HG03135 (cell line): ENCODE measurements around the gene ZBED2.
"Not testable (repeated sequence)": the region's sequence is repeated elsewhere in the genome, so short reads cannot be mapped to it uniquely, and the experiment has no call there.

Experiments
- ATAC-seq: cut with Tn5 transposase; IDR thresholded peaks from one replicate; pipeline ENCODE4 v1.9.1; 2021; ENCODE audit warnings: mild to moderate bottlenecking, moderate library complexity; ENCODE audit not compliant: unreplicated experiment

The ZBED2 gene

GRCh38 chr3:111595232-111595631 lies at the start of gene ZBED2:
ZBED2 (minus strand) TSS chr3:111595346; CDS start chr3:111594201, 1,145 bp downstream.
- ATAC-seq: no peak

GRCh38 chr3:111639316-111639715 lies 44.2 kb upstream of the ZBED2 start:
- no peak for ATAC-seq

DNA sequence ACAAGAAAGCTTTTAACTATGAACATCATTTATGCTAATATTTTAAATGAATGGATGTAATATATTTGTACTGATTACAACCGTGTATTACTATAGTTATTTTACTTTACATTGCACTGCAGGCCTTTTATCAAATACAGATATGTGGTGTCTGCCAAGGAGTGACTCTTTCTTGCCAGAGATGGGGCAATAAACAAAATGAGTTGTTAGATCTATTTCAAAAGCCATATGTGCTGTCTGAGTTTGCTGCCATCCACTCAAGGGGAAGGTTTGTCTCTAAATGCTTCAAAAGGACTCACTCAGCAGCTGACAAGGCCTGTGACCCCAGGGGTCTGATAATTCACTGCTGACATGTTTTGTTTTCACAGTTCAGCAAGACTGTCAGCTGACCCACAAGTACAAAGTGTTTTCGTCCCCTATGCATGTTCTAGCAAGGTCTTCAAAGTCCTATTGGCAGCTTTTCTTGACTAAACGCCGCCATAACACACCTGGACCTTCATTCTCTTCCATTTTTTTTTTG lies 41.3 kb upstream of the ZBED2 start:
- ATAC-seq: no peak

DNA sequence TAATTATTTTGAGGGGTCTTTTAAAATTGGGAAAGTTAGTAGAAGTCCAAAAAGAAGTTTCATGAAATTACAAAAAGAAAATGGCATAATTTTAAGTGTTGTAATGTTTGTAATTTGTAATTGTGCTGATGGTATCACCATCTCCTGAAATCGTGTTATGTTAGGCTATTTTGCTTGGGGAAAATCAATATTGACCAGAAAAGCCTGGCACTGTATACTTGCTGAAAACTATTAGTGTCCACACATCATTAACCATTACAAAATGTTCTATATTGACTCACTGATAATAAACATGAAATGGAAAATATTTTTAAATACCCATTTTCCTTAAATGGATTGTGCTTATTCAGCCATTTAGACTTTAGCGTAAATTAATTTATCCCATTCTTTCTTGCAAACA lies 40.3 kb upstream of the ZBED2 start:
- no peak for ATAC-seq

GRCh38 chr3:111630638-111631037 lies 35.5 kb upstream of the ZBED2 start:
- not testable (repeated sequence) for ATAC-seq

DNA sequence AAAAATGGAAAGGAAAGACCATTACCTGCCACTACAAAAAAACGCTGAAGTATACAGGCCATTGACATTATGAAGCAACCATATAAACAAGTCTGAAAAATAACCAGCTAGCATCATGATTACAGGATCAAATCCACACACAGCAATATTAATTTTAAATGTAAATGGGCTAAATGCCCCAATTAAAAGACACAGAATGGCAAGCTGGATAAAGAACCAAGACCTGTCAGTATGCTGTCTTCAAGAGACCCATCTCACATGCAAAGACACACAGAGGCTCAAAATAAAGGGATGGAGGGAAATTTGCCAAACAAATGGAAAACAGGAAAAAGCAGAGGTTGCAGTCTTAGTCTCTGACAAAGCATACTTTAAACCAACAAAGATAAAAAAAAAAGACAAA lies 33.9 kb upstream of the ZBED2 start:
- ATAC-seq: not testable (repeated sequence)

GRCh38 chr3:111627092-111627491 lies 31.9 kb upstream of the ZBED2 start:
- no peak for ATAC-seq

DNA sequence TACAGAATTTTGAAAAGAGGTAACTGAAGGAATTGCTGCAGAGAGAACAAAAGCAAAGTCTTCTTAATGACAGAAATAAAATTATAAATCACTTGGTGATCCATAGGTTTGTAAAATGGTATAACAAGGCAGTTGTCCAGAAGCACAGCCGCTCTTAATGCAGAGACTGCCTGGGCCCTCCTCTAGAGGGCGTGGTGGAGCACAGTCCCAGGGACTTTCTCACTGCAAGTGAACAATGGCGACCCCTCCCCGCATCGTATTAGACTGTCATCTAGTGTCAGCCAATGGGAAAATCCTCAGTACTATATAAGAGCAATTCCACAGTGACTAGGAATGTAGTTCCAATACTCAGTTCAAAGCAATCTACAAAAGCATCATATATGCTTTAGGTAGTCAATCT lies 26.4 kb upstream of the ZBED2 start:
- ATAC-seq: no peak

DNA sequence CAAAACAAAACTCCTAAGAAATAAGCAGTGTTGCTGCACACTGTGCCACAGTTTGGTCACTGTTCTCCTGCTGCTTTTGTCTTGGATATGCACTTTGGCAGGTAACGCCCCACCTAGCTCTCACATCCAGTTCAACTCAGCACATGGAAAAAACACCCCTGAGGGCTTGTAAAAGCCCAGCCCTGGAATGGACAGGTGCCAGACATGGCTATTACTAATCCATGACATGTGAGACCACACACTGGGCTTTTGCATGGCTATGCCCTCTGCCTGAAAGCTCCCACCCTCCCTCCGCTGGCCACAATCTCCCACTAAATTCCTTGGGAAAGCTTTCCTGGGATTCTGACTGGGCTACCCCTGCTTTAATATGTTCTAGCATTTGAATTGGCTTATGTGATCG lies 24.7 kb upstream of the ZBED2 start:
- no peak for ATAC-seq

DNA sequence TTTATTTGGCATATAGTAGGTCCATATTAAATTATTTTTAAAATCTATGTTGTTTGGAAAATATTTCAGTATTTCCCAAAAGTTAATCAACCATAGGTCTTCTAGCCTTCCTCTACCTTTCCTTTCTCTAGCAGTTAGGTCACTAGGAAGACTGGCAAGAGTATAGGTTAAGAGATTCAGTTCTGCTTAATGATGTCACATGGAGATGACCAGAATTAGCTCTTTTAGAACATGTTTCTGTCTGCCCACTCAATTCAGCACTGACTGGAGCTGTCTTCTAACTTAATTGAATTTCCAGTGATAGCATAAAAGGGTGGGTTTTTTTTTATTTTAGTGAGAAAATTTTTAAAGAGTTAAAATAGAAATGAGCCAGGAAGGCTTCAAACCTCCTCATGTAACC lies 23.8 kb upstream of the ZBED2 start:
- no peak for ATAC-seq

DNA sequence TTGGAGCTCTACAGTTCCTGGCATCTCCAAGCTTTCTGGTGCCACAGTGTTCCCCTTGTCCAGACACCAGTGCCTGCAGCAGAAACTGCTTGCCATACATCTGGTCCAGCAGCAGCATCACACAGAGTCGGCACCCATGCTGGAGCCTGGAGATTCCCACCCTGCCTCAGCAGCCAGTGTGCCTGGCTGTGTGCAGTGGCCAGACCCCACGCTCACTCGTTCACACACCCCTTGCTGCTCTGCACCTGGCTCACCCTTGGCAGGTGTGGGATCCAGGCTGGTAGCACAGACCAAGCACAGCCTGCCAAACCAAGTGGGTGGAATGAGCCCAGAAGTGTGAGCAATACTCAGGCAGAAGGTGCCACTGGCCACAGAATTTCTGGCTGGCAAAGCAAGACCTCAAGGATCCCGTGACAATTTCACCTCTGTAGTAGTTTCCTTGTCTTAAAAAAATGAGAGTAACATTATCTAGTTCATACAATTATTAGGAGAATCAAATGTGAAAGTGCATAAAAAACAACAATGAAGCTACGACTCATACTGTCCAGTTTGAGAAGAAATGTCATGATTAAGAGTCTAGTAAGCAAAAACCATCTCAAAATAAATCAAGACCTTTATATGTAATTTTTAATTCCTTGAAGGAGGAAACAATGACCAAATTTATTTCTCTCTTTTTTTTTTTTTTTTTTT lies 22.9 kb upstream of the ZBED2 start:
- no peak for ATAC-seq

- no peak for ATAC-seq
Observed at GRCh38 chr3:111617406-111617805, 22.3 kb upstream of the ZBED2 start.

DNA sequence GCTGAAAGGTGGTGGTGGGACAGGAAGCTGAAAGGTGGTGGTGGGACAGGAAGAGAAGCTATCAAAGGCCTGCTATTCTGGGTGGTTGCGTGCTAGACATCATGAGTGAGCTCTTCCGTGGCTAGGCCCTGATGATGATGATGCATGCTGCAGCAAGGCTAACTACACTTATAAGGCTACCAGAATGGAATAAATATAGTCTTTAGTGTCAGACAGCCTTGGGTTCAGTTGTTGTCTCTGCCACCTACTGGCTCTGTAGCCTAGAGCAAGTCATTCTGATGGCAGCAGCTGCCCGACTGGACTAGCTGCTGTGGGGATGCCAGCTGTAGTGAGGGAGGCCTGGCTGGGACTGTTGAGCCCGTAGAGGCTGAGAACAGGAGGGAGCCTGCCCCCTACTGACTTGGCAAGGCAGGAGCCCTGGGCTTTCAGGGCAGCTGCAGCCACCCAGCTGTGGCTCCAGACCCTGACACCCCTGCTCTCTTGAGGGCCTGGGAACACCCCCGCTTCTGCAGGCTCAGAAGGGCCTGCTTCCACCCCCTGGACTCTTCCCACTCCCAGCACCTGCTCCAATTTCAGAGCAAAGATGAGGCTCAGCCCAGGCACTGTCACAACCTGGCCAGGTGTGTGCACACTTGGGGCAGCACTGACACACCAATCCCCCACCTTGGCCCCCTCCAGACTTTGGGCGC lies 21.4 kb upstream of the ZBED2 start:
- ATAC-seq: peak; percentile 75

GRCh38 chr3:111615880-111616279 lies 20.7 kb upstream of the ZBED2 start:
- ATAC-seq: no peak

DNA sequence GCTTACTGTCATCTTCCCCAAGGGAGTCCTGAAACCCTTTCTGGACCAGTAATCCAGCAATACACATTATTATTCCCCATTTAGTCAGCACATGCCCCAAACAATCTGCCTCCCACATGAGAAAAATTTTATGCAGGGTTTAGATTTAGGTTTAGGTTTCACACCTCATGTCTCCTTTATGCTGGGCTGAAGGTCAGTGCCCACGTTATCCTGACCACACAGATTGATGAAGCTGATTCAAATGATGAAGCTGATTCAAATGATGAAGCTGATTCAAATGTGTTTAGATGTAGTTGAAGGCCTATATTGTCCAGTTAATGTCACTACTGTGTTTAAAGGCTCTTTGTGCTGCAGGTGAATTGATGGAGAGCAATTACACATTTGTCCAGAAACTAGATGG lies 18.1 kb upstream of the ZBED2 start:
- ATAC-seq: no peak

DNA sequence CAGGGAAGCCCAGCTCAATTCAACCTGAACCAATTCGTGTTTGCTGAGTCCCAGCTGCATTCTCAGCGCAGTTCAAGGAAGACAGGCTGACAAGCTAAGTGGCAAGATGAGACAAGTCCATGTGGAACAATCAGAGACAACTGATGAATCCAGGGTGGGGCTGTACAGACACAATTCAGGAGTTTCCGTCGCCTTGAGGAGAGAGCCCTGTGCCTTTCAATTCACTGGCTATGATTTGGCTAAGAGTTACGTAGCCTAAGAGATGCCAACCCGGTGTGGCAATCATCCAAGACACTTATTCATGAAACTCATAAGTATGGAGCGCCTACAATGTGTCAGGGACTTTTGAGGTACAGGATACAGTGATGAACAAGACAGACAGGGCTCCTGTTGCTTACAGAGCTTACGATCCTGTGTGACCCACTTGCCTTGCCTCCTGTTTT lies 15.5 kb upstream of the ZBED2 start:
- peak; percentile 26 for ATAC-seq

DNA sequence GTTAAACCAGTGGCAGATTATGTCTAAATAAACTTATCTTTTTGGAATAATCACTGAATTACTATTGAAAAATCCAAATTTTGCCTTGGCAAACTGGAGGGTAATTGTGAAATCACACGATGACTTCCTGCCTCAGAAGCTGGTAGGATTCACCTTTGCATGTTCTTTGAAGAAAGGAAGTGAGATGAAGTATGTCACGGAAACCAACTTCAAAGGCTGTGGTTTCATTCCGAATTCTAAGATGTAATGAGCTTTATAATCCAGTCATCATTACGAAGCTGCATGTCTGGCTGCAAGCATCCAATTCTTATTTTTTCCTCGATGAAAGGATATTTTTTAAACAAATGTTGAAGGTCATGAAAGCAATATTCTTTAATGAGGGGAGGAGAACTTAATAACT lies 15.0 kb upstream of the ZBED2 start:
- ATAC-seq: peak; percentile 95

- ATAC-seq: no peak
Observed at GRCh38 chr3:111609700-111610099, 14.6 kb upstream of the ZBED2 start.

DNA sequence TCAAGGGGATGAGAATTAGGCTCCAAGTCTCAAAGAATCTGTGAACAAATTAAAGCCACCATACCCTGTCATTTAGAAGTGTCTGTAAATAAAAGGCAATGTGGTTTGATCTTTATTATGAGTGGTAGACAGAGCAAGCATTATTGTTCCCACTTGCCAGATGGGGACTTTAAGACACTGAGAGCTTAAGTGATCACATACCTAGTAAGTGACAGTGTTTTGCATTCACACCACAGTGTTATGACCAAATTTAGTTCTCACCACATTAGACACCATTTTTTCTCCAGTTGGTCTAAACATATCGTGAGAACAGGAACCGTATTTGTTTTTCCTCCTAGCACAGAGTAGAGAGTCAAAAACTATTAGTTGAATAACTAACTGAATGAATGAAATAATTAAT lies 13.2 kb upstream of the ZBED2 start:
- ATAC-seq: no peak

GRCh38 chr3:111607240-111607920 lies 12.2 kb upstream of the ZBED2 start:
- ATAC-seq: no peak

DNA sequence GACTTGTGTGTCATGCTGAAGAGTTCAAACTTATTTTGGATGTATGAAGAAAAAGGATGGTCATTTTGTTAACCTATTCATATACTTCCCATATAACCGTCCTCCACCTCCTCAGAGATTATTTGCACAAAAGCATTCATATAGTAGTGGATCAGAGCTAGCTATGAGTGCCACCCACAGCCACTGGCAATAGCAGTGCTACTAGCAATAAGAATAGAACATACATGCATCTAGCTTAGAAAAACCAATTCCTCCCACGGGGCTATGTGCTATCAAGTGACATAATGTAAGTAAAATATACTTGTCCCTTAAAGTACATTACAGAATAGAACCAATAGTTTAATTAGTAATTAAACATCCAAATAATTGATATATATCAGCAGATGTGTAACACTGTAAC lies 10.3 kb upstream of the ZBED2 start:
- ATAC-seq: no peak

DNA sequence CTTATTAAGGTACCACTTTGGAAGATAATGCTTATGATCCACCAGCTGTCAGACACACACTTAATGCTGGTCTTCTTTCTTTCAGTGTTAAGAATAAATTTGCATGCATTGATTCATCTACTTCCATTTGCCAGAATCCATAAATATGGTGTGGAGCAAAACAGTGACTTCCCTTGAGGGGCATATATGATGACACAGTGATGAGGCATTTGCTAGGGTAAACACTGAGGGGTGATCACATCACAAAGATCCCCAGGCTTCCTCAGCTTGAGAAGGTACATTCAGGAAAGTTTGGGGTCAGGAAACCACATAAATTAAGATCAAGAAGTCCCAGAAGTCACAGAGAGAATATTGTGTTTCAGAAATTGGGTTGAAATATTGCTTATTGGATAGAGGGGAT lies 9.9 kb upstream of the ZBED2 start:
- no peak for ATAC-seq
